OCI-LY1 (cell line): ENCODE data around the gene ALS2CL.

Experiments
- H2AFZ ChIP-seq: fragments of 200-600 bp; sonication (generic), shearing (Covaris generic); 2 replicates; pipeline ENCODE4 v1.6.0; 2014; ENCODE audit warnings: antibody characterized with exemption, mild to moderate bottlenecking, low read length
- H3F3A ChIP-seq: fragments of 200-600 bp; sonication (generic), shearing (Covaris generic); 2 replicates; pipeline ENCODE4 v1.6.0; 2014; ENCODE audit warnings: mild to moderate bottlenecking, antibody characterized with exemption, low read length, moderate library complexity; ENCODE audit not compliant: insufficient read depth
- H3K27ac ChIP-seq: fragments of 200-600 bp; sonication (generic); 2 replicates; pipeline ENCODE4 v1.5.1; 2014; ENCODE audit warnings: low read length, mixed run types, mild to moderate bottlenecking, low read depth; ENCODE audit not compliant: poor library complexity, severe bottlenecking
- H3K27me3 ChIP-seq: fragments of 200-600 bp; sonication (generic); 2 replicates; pipeline ENCODE4 v1.6.0; 2014; ENCODE audit warnings: antibody characterized with exemption, mild to moderate bottlenecking, low read length, moderate library complexity; ENCODE audit not compliant: insufficient read depth
- H3K36me3 ChIP-seq: fragments of 200-600 bp; sonication (generic); 2 replicates; pipeline ENCODE4 v1.6.1; 2014; ENCODE audit warnings: mild to moderate bottlenecking, antibody characterized with exemption, low read length, moderate library complexity, mixed read lengths; ENCODE audit not compliant: insufficient read depth
- H3K4me1 ChIP-seq: fragments of 200-600 bp; sonication (generic); 2 replicates; pipeline ENCODE4 v1.5.1; 2014; ENCODE audit warnings: mild to moderate bottlenecking, low read length, moderate library complexity; ENCODE audit not compliant: insufficient read depth, severe bottlenecking
- H3K4me2 ChIP-seq: fragments of 200-600 bp; sonication (generic), shearing (Covaris generic); 2 replicates; pipeline ENCODE4 v1.6.1; 2014; ENCODE audit warnings: low read length
- H3K4me3 ChIP-seq: fragments of 200-600 bp; sonication (generic); 2 replicates; pipeline ENCODE4 v1.5.1; 2014; ENCODE audit warnings: low read length, low read depth, mild to moderate bottlenecking, mixed read lengths; ENCODE audit not compliant: poor library complexity, severe bottlenecking
- H3K79me2 ChIP-seq: fragments of 200-600 bp; shearing (Covaris generic); 2 replicates; pipeline ENCODE4 v1.6.1; 2016; ENCODE audit warnings: mixed run types, low read length, mixed read lengths; ENCODE audit not compliant: insufficient read depth
- H3K9ac ChIP-seq: fragments of 200-600 bp; sonication (generic), shearing (Covaris generic); 2 replicates; pipeline ENCODE4 v1.6.1; 2014; ENCODE audit warnings: mild to moderate bottlenecking, low read length, mixed read lengths
- H3K9me2 ChIP-seq: fragments of 200-600 bp; sonication (generic), shearing (Covaris generic); 2 replicates; pipeline ENCODE4 v1.6.1; 2014; ENCODE audit warnings: low read depth, mild to moderate bottlenecking, low read length, mixed read lengths
- H3K9me3 ChIP-seq: fragments of 200-600 bp; shearing (Covaris generic); 2 replicates; pipeline ENCODE4 v1.6.1; 2014; ENCODE audit warnings: low read length, mixed read lengths
- H4K20me1 ChIP-seq: fragments of 200-600 bp; sonication (generic), shearing (Covaris generic); 2 replicates; pipeline ENCODE4 v1.6.0; 2016; ENCODE audit warnings: mild to moderate bottlenecking, low read length; ENCODE audit not compliant: insufficient read depth
- EZH2 ChIP-seq: fragments of 200-600 bp; sonication (generic), shearing (Covaris generic); IDR thresholded peaks from 2 replicates; pipeline ENCODE4 v1.8.0; 2017; ENCODE audit warnings: borderline replicate concordance, mixed run types, mild to moderate bottlenecking, antibody characterized with exemption, low read length, moderate library complexity, mixed read lengths
- TF ChIP-seq, protein P1 (sequence below): fragments of 200-600 bp; sonication (generic), shearing (Covaris generic); IDR thresholded peaks from 2 replicates; pipeline ENCODE4 v1.5.1; 2017; ENCODE audit warnings: mild to moderate bottlenecking, antibody characterized with exemption, low read length, moderate library complexity, mixed read lengths

The ALS2CL gene

GRCh38 chr3:46715507-46716175 lies 22.2 kb upstream of the ALS2CL start:
- Histone ChIP-seq H4K20me1 (no peaks in the 10 kb centered on the region), H3K27me3 (no peaks in the 10 kb centered on the region), H3F3A (no peaks in the 10 kb centered on the region), H3K4me3 (no peak overlapping the region), H3K9me3 (no peaks in the 10 kb centered on the region), H3K79me2 (no peaks in the 10 kb centered on the region), H3K4me1 (no peaks in the 10 kb centered on the region), H3K4me2 (no peak overlapping the region), H3K9ac (no peak overlapping the region), H3K27ac (no peak overlapping the region), H3K9me2 (no peaks in the 10 kb centered on the region), H2AFZ (no peak overlapping the region), H3K36me3 (no peaks in the 10 kb centered on the region)
- TF ChIP-seq EZH2: no peak
- TF ChIP-seq, protein P1, sequence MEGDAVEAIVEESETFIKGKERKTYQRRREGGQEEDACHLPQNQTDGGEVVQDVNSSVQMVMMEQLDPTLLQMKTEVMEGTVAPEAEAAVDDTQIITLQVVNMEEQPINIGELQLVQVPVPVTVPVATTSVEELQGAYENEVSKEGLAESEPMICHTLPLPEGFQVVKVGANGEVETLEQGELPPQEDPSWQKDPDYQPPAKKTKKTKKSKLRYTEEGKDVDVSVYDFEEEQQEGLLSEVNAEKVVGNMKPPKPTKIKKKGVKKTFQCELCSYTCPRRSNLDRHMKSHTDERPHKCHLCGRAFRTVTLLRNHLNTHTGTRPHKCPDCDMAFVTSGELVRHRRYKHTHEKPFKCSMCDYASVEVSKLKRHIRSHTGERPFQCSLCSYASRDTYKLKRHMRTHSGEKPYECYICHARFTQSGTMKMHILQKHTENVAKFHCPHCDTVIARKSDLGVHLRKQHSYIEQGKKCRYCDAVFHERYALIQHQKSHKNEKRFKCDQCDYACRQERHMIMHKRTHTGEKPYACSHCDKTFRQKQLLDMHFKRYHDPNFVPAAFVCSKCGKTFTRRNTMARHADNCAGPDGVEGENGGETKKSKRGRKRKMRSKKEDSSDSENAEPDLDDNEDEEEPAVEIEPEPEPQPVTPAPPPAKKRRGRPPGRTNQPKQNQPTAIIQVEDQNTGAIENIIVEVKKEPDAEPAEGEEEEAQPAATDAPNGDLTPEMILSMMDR: no peak

DNA sequence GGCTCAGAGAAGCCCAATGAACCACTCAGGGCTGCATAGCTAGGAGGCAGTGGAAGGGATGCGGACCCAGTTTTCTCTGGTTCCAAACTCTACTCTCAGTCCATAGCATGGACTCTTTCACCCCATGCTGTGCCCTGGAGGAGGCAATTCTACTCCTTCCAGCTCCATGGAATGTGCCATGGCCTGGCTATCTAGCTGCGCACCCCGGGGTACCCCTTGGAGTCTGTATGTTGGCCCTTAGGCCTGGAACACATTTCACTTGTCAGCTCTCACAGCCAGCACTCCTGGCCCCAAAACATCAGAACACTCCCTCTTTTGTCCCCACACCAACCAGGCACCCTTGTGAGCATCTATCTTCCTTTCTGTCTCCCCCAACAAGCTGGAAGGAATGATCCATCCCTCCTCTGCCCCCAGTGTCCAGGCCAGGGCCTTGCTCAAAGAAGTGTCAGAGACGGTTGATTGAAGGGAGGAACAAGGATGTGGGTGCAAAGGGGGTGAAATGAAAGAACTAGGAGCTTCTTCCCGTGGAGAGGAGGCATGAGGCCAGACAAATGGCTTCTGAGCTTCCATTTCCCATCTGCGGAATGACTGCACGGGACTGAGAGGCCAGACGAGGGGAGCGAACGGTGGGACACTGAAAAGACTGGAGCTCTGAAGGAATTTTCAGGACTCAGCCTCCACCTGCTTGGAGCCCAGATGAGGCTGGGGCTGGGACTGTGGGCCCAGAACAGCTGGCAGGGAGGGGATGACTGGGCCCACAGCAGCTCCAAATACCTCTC lies 21.4 kb upstream of the ALS2CL start:
- Histone ChIP-seq H3K9me3 (no peaks in the 10 kb centered on the region), H3K79me2 (no peaks in the 10 kb centered on the region), H3F3A (no peaks in the 10 kb centered on the region), H3K4me3 (no peak overlapping the region), H3K36me3 (no peaks in the 10 kb centered on the region), H3K27ac (no peak overlapping the region), H2AFZ (no peak overlapping the region), H3K9me2 (no peaks in the 10 kb centered on the region), H3K9ac (no peak overlapping the region), H3K4me1 (no peaks in the 10 kb centered on the region), H3K27me3 (no peaks in the 10 kb centered on the region), H4K20me1 (no peaks in the 10 kb centered on the region), H3K4me2 (no peak overlapping the region)
- TF ChIP-seq EZH2: no peak
- TF ChIP-seq, protein P1: no peak

DNA sequence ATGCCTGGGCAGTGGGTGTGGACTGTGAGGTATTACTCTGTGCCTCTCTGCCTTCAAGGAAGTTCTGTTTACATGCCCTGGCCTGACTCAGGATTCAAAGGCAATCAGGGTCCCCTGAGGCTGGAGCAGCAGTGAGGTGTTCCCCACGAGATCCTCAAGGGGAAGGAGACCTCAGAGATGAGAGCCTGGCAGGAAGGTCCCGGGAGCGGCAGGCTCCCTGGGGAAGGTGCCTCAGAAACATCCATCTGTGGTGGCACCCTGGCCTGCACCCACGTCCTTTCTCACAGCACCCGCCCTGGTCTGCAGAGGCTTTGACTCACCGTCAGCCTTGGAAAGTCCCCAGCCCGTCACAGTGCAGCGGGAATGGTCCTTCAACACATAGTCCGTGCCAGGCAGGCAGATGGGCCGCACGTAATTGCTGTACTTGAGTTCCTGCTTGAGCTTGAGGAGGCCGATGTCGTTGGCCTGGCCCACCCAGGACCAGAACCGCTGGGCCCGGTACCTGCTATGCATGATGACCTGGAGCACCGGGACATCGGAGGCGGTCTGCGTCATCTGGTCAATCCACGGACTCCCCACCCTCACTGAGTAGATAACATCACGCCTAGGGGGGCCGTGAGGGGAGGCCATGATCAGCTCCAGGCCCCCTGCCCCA lies 20.5 kb upstream of the ALS2CL start:
- no peak overlapping the region for H2AFZ ChIP-seq
- no peaks in the 10 kb centered on the region for H3K4me1 ChIP-seq
- H3K9me2 ChIP-seq: no peaks in the 10 kb centered on the region
- H3K27me3 ChIP-seq: no peaks in the 10 kb centered on the region
- no peaks in the 10 kb centered on the region for H3F3A ChIP-seq
- H3K9ac ChIP-seq: no peak overlapping the region
- H3K79me2 ChIP-seq: no peaks in the 10 kb centered on the region
- H3K36me3 ChIP-seq: no peaks in the 10 kb centered on the region
- no peak overlapping the region for H3K4me2 ChIP-seq
- TF ChIP-seq, protein P1: no peak
- no peak for TF ChIP-seq EZH2
- no peaks in the 10 kb centered on the region for H3K9me3 ChIP-seq
- H3K4me3 ChIP-seq: no peak overlapping the region
- H4K20me1 ChIP-seq: no peaks in the 10 kb centered on the region
- no peak overlapping the region for H3K27ac ChIP-seq
